ENCODE measurements around the gene PRRC2C. TPM values are rescaled to one million over a fixed set of nuclear protein-coding genes. Genes with fewer than 3 reads are reported as not detected.

PRRC2C gene
- total and polyA plus RNA-seq, 2 of the 4 experiments (the other 2 are of a cell fraction), result 54.0 to 58.3 TPM

- 100% methylated on average over 1 of the region's 1 CpG; no CpG with 5 or more reads in 1 of the 2 experiments for WGBS, 2 experiments (ENCODE audit: extremely low coverage in 2 of 2, insufficient read length in 1 of 2)
- intact Hi-C loops (cut with micrococcal nuclease) (no loop called here), dilution Hi-C loops (cut with HindIII; ENCODE audit: low sequenced_read_pairs, unreplicated experiment) (no loop called here), in situ Hi-C loops (cut with MboI; ENCODE audit: low sequenced_read_pairs) (loop anchor here (10.0 kb wide), 1 partner anchor 345 kb away; no protein-coding TSS in a partner anchor)
- ATAC-seq (ENCODE audit: low read depth) (no peak), DNase-seq (no peak)
- Histone ChIP-seq H4K5ac (ENCODE audit: low read depth, low read length) (no peak overlapping the region), H4K8ac (ENCODE audit: low read depth in 2 of 2, low read length in 2 of 2) (no peak overlapping the region), H3K56ac (ENCODE audit: extremely low read depth, insufficient read depth, low read length) (no peak overlapping the region), H2BK20ac (ENCODE audit: low read depth, low read length) (no peak overlapping the region), H2AFZ (replicated peaks; ENCODE audit: low read length, poor library complexity) (no peak overlapping the region), H2BK120ac (ENCODE audit: low read depth, low read length) (no peak overlapping the region), H3K27me3 (ENCODE audit: control insufficient read depth, insufficient read depth, low read length) (peaks cover 6% of the 10 kb centered on the region; the same call in 1 of the 2 replicates), H3K18ac (ENCODE audit: low read depth, low read length) (no peak overlapping the region), H3K4ac (ENCODE audit: low read depth, low read length) (no peak overlapping the region), H3K4me3 (ENCODE audit: insufficient read depth, low read depth, low read length) (no peak overlapping the region), H3K79me1 (ENCODE audit: low read depth in 1 of 2, low read length in 2 of 2) (no peaks in the 10 kb centered on the region), H4K20me1 (ENCODE audit: insufficient read depth, low read length) (no peaks in the 10 kb centered on the region; the same call in 1 of the 2 replicates), H3K4me1 (ENCODE audit: control insufficient read depth, insufficient read depth, low read length) (no peaks in the 10 kb centered on the region), H3K4me2 (ENCODE audit: low read depth, low read length) (no peak overlapping the region), H2AK9ac (replicated peaks; ENCODE audit: low read depth, low read length, poor library complexity) (no peak overlapping the region), H3K36me3 (ENCODE audit: control insufficient read depth, insufficient read depth, low read length) (no peaks in the 10 kb centered on the region), H3K27ac (ENCODE audit: insufficient read depth, low read length) (no peak overlapping the region), H2BK5ac (ENCODE audit: low read depth, low read length, poor library complexity, severe bottlenecking) (no peak overlapping the region), H3K14ac (replicated peaks; ENCODE audit: low read depth, low read length) (no peak overlapping the region), H3K9me1 (ENCODE audit: insufficient read depth, low read length) (no peaks in the 10 kb centered on the region), H2AK5ac (ENCODE audit: low read depth, low read length) (no peak overlapping the region), H4K91ac (ENCODE audit: insufficient read depth, low read depth, low read length) (no peak overlapping the region), H2BK15ac (ENCODE audit: low read depth, low read length) (no peak overlapping the region), H3K23ac (ENCODE audit: low read depth, low read length) (no peak overlapping the region), H3K9me3 (ENCODE audit: control insufficient read depth, insufficient read depth, low read length) (no peaks in the 10 kb centered on the region), H3K9ac (ENCODE audit: low read depth, low read length) (no peak overlapping the region)
- no TSS peak for BruUV-seq (replicated peaks)
- POLR2A ChIA-PET (ENCODE audit: unreplicated experiment), result no interaction called here
- CTCF ChIA-PET, result no interaction called here
- TF ChIP-seq FOS (IDR thresholded peaks at IDR 0.05; ENCODE audit: low read depth, low read length) (no peak), CEBPB (IDR thresholded peaks at IDR 0.05; ENCODE audit: low read depth, low read length) (no peak), ELK1 (IDR thresholded peaks at IDR 0.05; ENCODE audit: borderline replicate concordance, low read depth, low read length) (no peak), USF2 (IDR thresholded peaks at IDR 0.05; ENCODE audit: low read depth, low read length) (no peak), CTCF (conservative IDR thresholded peaks at IDR 0.05; ENCODE audit: low read depth, low read length) (no peak), MAZ (IDR thresholded peaks at IDR 0.05; ENCODE audit: borderline replicate concordance, low read depth, low read length) (no peak), RCOR1 (IDR thresholded peaks at IDR 0.05; ENCODE audit: insufficient replicate concordance, low read length) (no peak), CHD1 (IDR thresholded peaks at IDR 0.05; ENCODE audit: low read depth, low read length) (no peak), RAD21 (IDR thresholded peaks at IDR 0.05; ENCODE audit: low read length) (no peak), RFX5 (IDR thresholded peaks at IDR 0.05; ENCODE audit: low read depth, low read length) (no peak), BHLHE40 (IDR thresholded peaks at IDR 0.05; ENCODE audit: low read depth, low read length) (no peak)
These were observed 154.9 kb downstream of the PRRC2C start for GRCh38 chr1:171640225-171640624.

Measured in IMR-90 (cell line).